Measurements from ENCODE around the gene MARCHF5. TPM values are rescaled to one million over a fixed set of nuclear protein-coding genes. Genes with fewer than 3 reads are reported as not detected.

MARCHF5 gene
- total and polyA plus RNA-seq, 10 donors, result 6.9 to 39.1 (median 18.5) TPM

DNA sequence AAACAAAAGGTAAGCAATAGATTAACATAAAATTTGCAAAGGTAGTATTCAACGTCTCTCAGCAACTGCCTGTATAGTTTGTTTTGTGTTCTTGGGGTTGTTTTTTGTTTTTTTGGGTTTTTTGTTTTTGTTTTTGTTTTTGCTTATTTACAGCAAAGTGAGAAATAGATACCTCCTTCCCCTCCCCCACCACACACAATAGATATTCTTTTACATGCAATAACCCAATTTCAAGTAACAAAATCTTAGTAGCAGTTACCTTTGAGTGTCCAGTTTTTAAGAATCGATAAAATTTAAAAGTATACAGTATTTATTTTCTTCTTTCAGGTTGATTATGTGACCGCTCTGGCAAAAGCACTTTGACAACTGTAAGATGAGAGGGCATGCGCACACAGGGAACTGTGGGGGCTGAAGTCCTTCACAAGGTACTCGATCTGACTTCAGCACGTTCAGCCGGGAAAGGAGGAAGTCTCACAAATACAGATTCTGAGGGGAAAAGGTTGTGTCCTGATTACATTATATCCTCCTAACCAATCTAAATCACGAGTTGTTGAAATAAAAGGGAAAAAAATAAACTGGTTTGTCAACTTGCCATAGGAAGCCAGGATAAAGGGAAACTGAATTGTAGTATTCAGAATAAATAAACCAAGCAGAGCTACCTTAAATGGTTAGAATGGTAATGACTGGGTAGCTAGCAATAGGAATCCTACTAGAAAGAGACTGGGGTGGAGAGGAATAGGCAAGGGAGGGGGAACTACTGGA, 47.9 kb upstream of the MARCHF5 start:
- H3K4me1 ChIP-seq, result peaks cover 17 to 52% (median 45%) of the 10 kb centered on the region in 6 donors
- intact Hi-C loops (cut with DNase I; ENCODE audit: low total_unique reads), result no loop called here
- no peaks in the 10 kb centered on the region for H3K36me3 ChIP-seq
- no peaks in the 10 kb centered on the region for H3K27me3 ChIP-seq (replicated peaks in 1 of 7)
- peak; percentile 87 for DNase-seq
- no peaks in the 10 kb centered on the region for H3K9me3 ChIP-seq
- WGBS, 5 donors, result 7 to 12% (median 8%) methylated on average over 8 of the region's 8 CpGs
- peak overlapping the region in 6 of 8 donors; percentile 7 to 58 (median 50) for H3K27ac ChIP-seq
- TF ChIP-seq, protein P1, sequence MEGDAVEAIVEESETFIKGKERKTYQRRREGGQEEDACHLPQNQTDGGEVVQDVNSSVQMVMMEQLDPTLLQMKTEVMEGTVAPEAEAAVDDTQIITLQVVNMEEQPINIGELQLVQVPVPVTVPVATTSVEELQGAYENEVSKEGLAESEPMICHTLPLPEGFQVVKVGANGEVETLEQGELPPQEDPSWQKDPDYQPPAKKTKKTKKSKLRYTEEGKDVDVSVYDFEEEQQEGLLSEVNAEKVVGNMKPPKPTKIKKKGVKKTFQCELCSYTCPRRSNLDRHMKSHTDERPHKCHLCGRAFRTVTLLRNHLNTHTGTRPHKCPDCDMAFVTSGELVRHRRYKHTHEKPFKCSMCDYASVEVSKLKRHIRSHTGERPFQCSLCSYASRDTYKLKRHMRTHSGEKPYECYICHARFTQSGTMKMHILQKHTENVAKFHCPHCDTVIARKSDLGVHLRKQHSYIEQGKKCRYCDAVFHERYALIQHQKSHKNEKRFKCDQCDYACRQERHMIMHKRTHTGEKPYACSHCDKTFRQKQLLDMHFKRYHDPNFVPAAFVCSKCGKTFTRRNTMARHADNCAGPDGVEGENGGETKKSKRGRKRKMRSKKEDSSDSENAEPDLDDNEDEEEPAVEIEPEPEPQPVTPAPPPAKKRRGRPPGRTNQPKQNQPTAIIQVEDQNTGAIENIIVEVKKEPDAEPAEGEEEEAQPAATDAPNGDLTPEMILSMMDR (IDR thresholded peaks at IDR 0.05 in 8 of 11, conservative IDR thresholded peaks at IDR 0.05 in 3 of 11), result no peak
- no peak for TF ChIP-seq POLR2A (IDR thresholded peaks at IDR 0.05)
- TF ChIP-seq POLR2AphosphoS5 (IDR thresholded peaks at IDR 0.05), result no peak
- peak overlapping the region in 7 of 8 donors; percentile 1 to 54 (median 12) for H3K4me3 ChIP-seq

DNA sequence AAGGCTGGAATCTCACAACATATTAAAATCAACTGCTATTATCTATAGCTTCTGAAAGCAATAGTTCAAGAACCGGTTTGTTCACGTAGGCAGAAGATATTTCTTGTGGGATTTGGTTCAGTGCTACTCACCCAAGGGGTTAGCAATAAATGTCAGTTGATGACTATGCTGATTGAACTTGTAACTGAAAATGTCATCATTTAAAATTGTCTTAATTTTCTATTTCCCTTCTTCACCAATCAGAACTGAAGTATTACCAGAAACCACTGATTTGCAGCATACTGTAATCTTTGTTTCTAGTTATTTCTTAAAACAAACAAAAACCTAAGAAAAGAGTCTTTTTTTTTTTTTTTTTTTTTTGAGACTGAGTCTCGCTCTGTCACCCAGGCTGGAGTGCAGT, 46.2 kb upstream of the MARCHF5 start:
- Histone ChIP-seq H3K9me3 (no peaks in the 10 kb centered on the region), H3K27me3 (replicated peaks in 1 of 7) (no peaks in the 10 kb centered on the region), H3K4me3 (no peak overlapping the region), H3K27ac (no peak overlapping the region), H3K36me3 (no peaks in the 10 kb centered on the region), H3K4me1 (peaks cover 4 to 37% (median 29%) of the 10 kb centered on the region in 6 donors)
- TF ChIP-seq POLR2AphosphoS5 (IDR thresholded peaks at IDR 0.05) (no peak), POLR2A (IDR thresholded peaks at IDR 0.05) (no peak)
- TF ChIP-seq, protein P1 (IDR thresholded peaks at IDR 0.05 in 8 of 11, conservative IDR thresholded peaks at IDR 0.05 in 3 of 11), result no peak
- intact Hi-C loops (cut with DNase I; ENCODE audit: low total_unique reads), result no loop called here
- WGBS, 5 donors, result 68 to 84% (median 77%) methylated on average over 3 of the region's 3 CpGs
- DNase-seq, result no peak

DNA sequence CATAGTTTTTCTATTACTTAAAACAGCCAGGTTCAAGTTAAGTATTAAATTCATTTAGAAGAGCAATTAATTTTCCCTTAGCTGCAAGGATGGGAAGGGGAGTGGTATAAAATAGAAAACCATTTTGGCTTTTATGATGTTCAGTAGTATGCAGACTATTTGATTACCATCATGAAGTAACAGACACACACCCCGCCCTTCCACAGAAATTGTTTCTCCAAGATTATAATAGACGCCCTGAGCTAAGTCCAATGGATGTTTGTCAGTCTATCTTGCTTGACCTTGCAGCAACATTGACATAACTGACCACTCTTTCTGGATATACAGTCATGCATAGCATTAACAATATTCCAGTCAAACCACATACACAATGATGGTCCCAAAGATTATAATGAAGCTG, 42.4 kb upstream of the MARCHF5 start:
- no peak overlapping the region for H3K4me3 ChIP-seq
- intact Hi-C loops (cut with DNase I; ENCODE audit: low total_unique reads), result no loop called here

DNA sequence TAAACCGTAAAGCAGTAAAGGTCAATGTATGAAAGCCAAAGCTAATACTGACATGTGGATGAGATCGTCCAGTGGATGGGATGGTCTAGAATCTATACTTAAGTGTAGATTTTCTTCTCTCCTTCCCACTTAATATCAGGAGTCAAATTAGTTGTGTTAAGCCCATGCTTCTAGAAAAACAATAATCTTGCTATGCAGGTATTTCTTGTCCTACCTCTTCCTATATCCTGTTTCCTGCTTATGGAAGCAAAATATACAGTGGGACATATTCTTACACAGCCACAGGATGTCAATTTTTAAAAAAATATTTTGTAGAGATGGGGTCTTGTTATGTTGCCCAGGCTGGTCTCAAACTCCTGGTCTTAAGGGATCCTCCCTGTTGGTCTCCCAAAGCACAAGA, 27.6 kb upstream of the MARCHF5 start:
- no peaks in the 10 kb centered on the region for H3K9me3 ChIP-seq
- DNase-seq, result no peak
- no peak overlapping the region for H3K27ac ChIP-seq
- H3K4me3 ChIP-seq, result no peak overlapping the region
- peaks cover 0 to 9% (median 0%) of the 10 kb centered on the region in 6 donors for H3K4me1 ChIP-seq
- no peaks in the 10 kb centered on the region for H3K27me3 ChIP-seq (replicated peaks in 1 of 7)
- TF ChIP-seq POLR2AphosphoS5 (IDR thresholded peaks at IDR 0.05), result no peak
- TF ChIP-seq POLR2A (IDR thresholded peaks at IDR 0.05), result no peak
- TF ChIP-seq, protein P1 (IDR thresholded peaks at IDR 0.05 in 8 of 11, conservative IDR thresholded peaks at IDR 0.05 in 3 of 11), result no peak
- 91 to 98% (median 96%) methylated on average over 2 of the region's 2 CpGs for WGBS, 5 donors
- intact Hi-C loops (cut with DNase I; ENCODE audit: low total_unique reads), result no loop called here
- no peaks in the 10 kb centered on the region for H3K36me3 ChIP-seq

More for the DNA sequence above, 42.4 kb upstream of the MARCHF5 start:
- no peak overlapping the region for H3K27ac ChIP-seq
- no peaks in the 10 kb centered on the region for H3K27me3 ChIP-seq (replicated peaks in 1 of 7)
- H3K9me3 ChIP-seq, result no peaks in the 10 kb centered on the region
- DNase-seq, result no peak
- H3K4me1 ChIP-seq, result peaks cover 0 to 8% (median 3%) of the 10 kb centered on the region in 6 donors
- H3K36me3 ChIP-seq, result no peaks in the 10 kb centered on the region
- 94 to 100% (median 95%) methylated on average over 2 of the region's 2 CpGs for WGBS, 5 donors
- TF ChIP-seq POLR2A (IDR thresholded peaks at IDR 0.05) (no peak), POLR2AphosphoS5 (IDR thresholded peaks at IDR 0.05) (no peak)
- TF ChIP-seq, protein P1 (IDR thresholded peaks at IDR 0.05 in 8 of 11, conservative IDR thresholded peaks at IDR 0.05 in 3 of 11), result no peak

All from spleen (tissue), 11 donors.